CD4-positive, CD25-positive, alpha-beta regulatory T cell (primary cell): ENCODE data around the gene OR1D2. TPM values are rescaled to one million over a fixed set of nuclear protein-coding genes. Genes with fewer than 3 reads are reported as not detected.

ENCODE experiments used
- polyA plus RNA-seq, 4 donors: library from polyadenylated mRNA; unstranded; fragments of 300-500 nt; fragmentation: Illumina TruSeq; gene quantifications; one replicate each; pipeline ENCODE4 v1.2.3, GENCODE V29; 2021
- total RNA-seq: library from RNA; stranded (reverse); gene quantifications from one replicate; pipeline ENCODE4 v1.2.3, GENCODE V29; 2022

OR1D2 gene
- total and polyA plus RNA-seq, 5 donors from 2014 or later = not detected

Other genes with a start within 250 kb of the OR1D2 start
- gene OR1D5, start 40.8 kb downstream of the OR1D2 start, total RNA-seq = not detected
- not detected for gene OR1D5, start 40.8 kb downstream of the OR1D2 start, polyA plus RNA-seq
- not detected for gene OR1G1, start 23.1 kb upstream of the OR1D2 start, total RNA-seq
- not detected for gene OR1G1, start 23.1 kb upstream of the OR1D2 start, polyA plus RNA-seq
- not detected for gene OR1A2, start 93.1 kb upstream of the OR1D2 start, total RNA-seq
- not detected for gene OR1A2, start 93.1 kb upstream of the OR1D2 start, polyA plus RNA-seq
- gene OR1A1, start 103.2 kb upstream of the OR1D2 start, total RNA-seq = not detected
- gene OR1A1, start 103.2 kb upstream of the OR1D2 start, polyA plus RNA-seq = not detected
- gene OR3A1, start 193.9 kb upstream of the OR1D2 start, total RNA-seq = 0.42 TPM
- gene OR3A1, start 193.9 kb upstream of the OR1D2 start, polyA plus RNA-seq = under 1 TPM in 3 of 4 donors, not detected in 1; 0.13 to 0.56 (median 0.38) TPM